HepG2 (cell line): Measurements from ENCODE around the gene CTSW. TPM values are rescaled to one million over a fixed set of nuclear protein-coding genes. Genes with fewer than 3 reads are reported as not detected.

Source experiments
- ATF2 ChIP-seq: sonication (generic); formaldehyde crosslinking; IDR thresholded peaks from 2 replicates; pipeline ENCODE4 v1.4.0; 2020; ENCODE audit warnings: missing genetic modification reagents
- CEBPZ ChIP-seq: IDR thresholded peaks from 2 replicates; pipeline ENCODE4 v1.6.1; 2012; ENCODE audit warnings: low read length, improper control_type of control experiment
- ETV6 ChIP-seq: sonication (generic); formaldehyde crosslinking; conservative IDR thresholded peaks from 2 replicates; pipeline ENCODE4 v1.4.0; 2020; ENCODE audit warnings: missing genetic modification reagents
- HNRNPL ChIP-seq: fragments of 200-400 bp; formaldehyde crosslinking; IDR thresholded peaks from 2 replicates; pipeline ENCODE4 v1.6.1; 2017; ENCODE audit warnings: mild to moderate bottlenecking, low read depth, low read length
- PHF5A ChIP-seq: IDR thresholded peaks from one replicate; pipeline ENCODE4 v1.6.1; 2018; ENCODE audit warnings: low read depth, missing genetic modification reagents; ENCODE audit not compliant: unreplicated experiment
- SRF ChIP-seq: IDR thresholded peaks from 2 replicates; pipeline ENCODE4 v1.6.1; 2011; ENCODE audit warnings: mild to moderate bottlenecking, low read depth, low read length, moderate library complexity
- TFDP2 ChIP-seq: sonication (generic); formaldehyde crosslinking; IDR thresholded peaks from 2 replicates; pipeline ENCODE4 v1.4.0; 2020; ENCODE audit warnings: missing genetic modification reagents
- ZNF407 ChIP-seq: sonication (generic); formaldehyde crosslinking; IDR thresholded peaks from one replicate; pipeline ENCODE4 v1.5.1; 2020; ENCODE audit warnings: mild to moderate bottlenecking, missing genetic modification reagents; ENCODE audit errors: not compliant biosample characterization
- ZNF414 ChIP-seq: sonication (generic); formaldehyde crosslinking; IDR thresholded peaks from 2 replicates; pipeline ENCODE4 v1.5.0; 2020; ENCODE audit warnings: missing genetic modification reagents
- ZNF550 ChIP-seq: sonication (generic); formaldehyde crosslinking; IDR thresholded peaks from 2 replicates; pipeline ENCODE4 v1.4.0; 2020; ENCODE audit warnings: mild to moderate bottlenecking, missing genetic modification reagents, borderline replicate concordance
- ZNF577 ChIP-seq: sonication (generic); formaldehyde crosslinking; IDR thresholded peaks from 2 replicates; pipeline ENCODE4 v1.4.0; 2020; ENCODE audit warnings: mild to moderate bottlenecking, low read depth, missing genetic modification reagents, borderline replicate concordance
- ZNF724P ChIP-seq: sonication (generic); formaldehyde crosslinking; IDR thresholded peaks from 2 replicates; pipeline ENCODE4 v1.8.0; 2022; ENCODE audit warnings: missing genetic modification reagents, borderline replicate concordance
- polyA plus RNA-seq, 8 experiments: library from polyadenylated mRNA; depleted of rRNA in 3 of 8; stranded (reverse) in 7 of 8; unstranded in 1 of 8; fragments of >200 nt; fragmentation: Illumina TruSeq in 4 of 8; extraction: Trizol in 4 of 8; gene quantifications; 2 replicates each; pipeline versions ENCODE4 v1.2.1 to v1.2.3, GENCODE V29; 2011 to 2016; ENCODE audit warnings: low read depth in 4 of 8, missing spikeins in 1 of 8, mixed read lengths in 1 of 8; ENCODE audit not compliant: insufficient read depth in 1 of 8
- total RNA-seq, 5 experiments: library from RNA; depleted of rRNA; stranded (reverse); fragments of >200 nt; fragmentation: Illumina TruSeq; extraction: Trizol; gene quantifications; 2 replicates each; pipeline ENCODE4 v1.2.3, GENCODE V29; 2016; ENCODE audit warnings: low read depth in 1 of 5

The CTSW gene
- total and polyA plus RNA-seq, 2 of the 13 experiments (the other 11 are each of a cell fraction or from before 2014, with no cell fraction given), result 0.09 TPM; not detected in 1

GRCh38 chr11:65857853-65858680 is 21.6 kb upstream of the CTSW start, which contains the start of gene CFL1 (continued):
- TF ChIP-seq ZNF407 (no peak), ZNF414 (peak; percentile 60; the same call in 1 of the 2 replicates), ETV6 (CRISPR knock-in tag) (peak; percentile 38; the same call in 1 of the 2 replicates), SRF (0 out of 2 replicates have a peak, but pooled peaks have one; percentile 15), ZNF724P (CRISPR knock-in tag) (no peak; the same call in 1 of the 2 replicates), TFDP2 (CRISPR knock-in tag) (peak; percentile 95), ZNF577 (CRISPR knock-in tag) (no peak), ATF2 (no peak; the same call in 1 of the 2 replicates), ZNF550 (CRISPR knock-in tag) (no peak), HNRNPL (no peak), PHF5A (CRISPR knock-in tag) (peak; percentile 31), CEBPZ (no peak)
